ENCODE results near the gene NGEF. TPM values are rescaled to one million over a fixed set of nuclear protein-coding genes. Genes with fewer than 3 reads are reported as not detected.

Gene NGEF
- total and polyA plus RNA-seq, 9 of the 15 experiments (the other 6 are each of a cell fraction or from before 2014, with no cell fraction given) = 0.07 to 0.17 (median 0.09) TPM; not detected in 6

DNA sequence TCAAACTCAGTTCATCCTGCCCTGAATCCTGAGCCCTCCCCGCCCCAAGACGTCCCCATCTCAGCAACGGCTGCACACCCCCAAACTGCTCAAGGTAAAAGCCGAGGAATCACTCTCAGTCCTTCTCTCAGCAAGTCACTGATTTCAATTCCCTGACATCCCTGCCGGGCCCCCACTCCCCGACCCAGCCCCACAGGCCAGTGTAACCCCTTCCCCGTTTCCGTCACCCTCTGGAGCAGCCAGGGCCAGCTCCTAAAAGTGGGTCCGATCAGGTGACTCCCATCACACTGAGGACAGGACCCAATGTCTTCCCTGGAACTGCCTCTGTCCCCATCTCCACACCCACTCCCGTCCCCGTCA lies 122.5 kb downstream of the NGEF start (continued):
- TF ChIP-seq, protein P1, sequence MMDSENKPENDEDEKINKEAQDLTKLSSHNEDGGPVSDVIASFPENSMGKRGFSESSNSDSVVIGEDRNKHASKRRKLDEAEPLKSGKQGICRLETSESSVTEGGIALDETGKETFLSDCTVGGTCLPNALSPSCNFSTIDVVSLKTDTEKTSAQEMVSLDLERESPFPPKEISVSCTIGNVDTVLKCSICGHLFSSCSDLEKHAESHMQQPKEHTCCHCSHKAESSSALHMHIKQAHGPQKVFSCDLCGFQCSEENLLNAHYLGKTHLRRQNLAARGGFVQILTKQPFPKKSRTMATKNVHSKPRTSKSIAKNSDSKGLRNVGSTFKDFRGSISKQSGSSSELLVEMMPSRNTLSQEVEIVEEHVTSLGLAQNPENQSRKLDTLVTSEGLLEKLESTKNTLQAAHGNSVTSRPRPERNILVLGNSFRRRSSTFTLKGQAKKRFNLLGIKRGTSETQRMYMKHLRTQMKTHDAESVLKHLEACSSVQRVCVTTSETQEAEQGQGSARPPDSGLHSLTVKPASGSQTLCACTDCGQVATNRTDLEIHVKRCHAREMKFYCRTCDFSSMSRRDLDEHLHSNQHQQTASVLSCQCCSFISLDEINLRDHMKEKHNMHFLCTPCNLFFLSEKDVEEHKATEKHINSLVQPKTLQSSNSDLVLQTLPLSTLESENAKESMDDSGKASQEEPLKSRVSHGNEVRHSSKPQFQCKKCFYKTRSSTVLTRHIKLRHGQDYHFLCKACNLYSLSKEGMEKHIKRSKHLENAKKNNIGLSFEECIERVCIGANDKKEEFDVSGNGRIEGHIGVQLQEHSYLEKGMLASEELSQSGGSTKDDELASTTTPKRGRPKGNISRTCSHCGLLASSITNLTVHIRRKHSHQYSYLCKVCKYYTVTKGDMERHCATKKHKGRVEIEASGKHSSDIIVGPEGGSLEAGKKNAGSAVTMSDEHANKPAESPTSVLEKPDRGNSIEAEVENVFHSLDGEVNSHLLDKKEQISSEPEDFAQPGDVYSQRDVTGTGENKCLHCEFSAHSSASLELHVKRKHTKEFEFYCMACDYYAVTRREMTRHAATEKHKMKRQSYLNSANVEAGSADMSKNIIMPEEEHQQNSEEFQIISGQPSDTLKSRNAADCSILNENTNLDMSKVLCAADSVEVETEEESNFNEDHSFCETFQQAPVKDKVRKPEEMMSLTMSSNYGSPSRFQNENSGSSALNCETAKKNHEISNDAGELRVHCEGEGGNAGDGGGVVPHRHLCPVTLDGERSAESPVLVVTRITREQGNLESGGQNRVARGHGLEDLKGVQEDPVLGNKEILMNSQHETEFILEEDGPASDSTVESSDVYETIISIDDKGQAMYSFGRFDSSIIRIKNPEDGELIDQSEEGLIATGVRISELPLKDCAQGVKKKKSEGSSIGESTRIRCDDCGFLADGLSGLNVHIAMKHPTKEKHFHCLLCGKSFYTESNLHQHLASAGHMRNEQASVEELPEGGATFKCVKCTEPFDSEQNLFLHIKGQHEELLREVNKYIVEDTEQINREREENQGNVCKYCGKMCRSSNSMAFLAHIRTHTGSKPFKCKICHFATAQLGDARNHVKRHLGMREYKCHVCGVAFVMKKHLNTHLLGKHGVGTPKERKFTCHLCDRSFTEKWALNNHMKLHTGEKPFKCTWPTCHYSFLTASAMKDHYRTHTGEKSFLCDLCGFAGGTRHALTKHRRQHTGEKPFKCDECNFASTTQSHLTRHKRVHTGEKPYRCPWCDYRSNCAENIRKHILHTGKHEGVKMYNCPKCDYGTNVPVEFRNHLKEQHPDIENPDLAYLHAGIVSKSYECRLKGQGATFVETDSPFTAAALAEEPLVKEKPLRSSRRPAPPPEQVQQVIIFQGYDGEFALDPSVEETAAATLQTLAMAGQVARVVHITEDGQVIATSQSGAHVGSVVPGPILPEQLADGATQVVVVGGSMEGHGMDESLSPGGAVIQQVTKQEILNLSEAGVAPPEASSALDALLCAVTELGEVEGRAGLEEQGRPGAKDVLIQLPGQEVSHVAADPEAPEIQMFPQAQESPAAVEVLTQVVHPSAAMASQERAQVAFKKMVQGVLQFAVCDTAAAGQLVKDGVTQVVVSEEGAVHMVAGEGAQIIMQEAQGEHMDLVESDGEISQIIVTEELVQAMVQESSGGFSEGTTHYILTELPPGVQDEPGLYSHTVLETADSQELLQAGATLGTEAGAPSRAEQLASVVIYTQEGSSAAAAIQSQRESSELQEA (IDR thresholded peaks at IDR 0.05; ENCODE audit: low read depth) = no peak
- TF ChIP-seq CXXC5 (CRISPR knock-in tag; IDR thresholded peaks at IDR 0.05) (no peak), RBM14 (IDR thresholded peaks at IDR 0.05; ENCODE audit: borderline replicate concordance, insufficient read depth, low read depth, low read length) (no peak), ZNF316 (IDR thresholded peaks at IDR 0.05) (no peak)
- TF ChIP-seq, protein P2, sequence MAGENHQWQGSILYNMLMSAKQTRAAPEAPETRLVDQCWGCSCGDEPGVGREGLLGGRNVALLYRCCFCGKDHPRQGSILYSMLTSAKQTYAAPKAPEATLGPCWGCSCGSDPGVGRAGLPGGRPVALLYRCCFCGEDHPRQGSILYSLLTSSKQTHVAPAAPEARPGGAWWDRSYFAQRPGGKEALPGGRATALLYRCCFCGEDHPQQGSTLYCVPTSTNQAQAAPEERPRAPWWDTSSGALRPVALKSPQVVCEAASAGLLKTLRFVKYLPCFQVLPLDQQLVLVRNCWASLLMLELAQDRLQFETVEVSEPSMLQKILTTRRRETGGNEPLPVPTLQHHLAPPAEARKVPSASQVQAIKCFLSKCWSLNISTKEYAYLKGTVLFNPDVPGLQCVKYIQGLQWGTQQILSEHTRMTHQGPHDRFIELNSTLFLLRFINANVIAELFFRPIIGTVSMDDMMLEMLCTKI (IDR thresholded peaks at IDR 0.05; ENCODE audit: partially characterized antibody) = no peak
- TF ChIP-seq, protein P3, sequence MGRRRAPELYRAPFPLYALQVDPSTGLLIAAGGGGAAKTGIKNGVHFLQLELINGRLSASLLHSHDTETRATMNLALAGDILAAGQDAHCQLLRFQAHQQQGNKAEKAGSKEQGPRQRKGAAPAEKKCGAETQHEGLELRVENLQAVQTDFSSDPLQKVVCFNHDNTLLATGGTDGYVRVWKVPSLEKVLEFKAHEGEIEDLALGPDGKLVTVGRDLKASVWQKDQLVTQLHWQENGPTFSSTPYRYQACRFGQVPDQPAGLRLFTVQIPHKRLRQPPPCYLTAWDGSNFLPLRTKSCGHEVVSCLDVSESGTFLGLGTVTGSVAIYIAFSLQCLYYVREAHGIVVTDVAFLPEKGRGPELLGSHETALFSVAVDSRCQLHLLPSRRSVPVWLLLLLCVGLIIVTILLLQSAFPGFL (CRISPR knock-in tag; IDR thresholded peaks at IDR 0.05) = no peak

All from K562 (cell line).